Measurements from ENCODE around the gene CDH18. TPM values are rescaled to one million over a fixed set of nuclear protein-coding genes. Genes with fewer than 3 reads are reported as not detected.

Gene CDH18
- total RNA-seq, 1 donor from 2014 or later = 0.49 TPM

- no peak overlapping the region for H3K27ac Mint-ChIP-seq (ENCODE audit: unreplicated experiment)
- no peaks in the 10 kb centered on the region for H3K4me1 Mint-ChIP-seq (ENCODE audit: low read depth, unreplicated experiment)
- no peaks in the 10 kb centered on the region for H3K9me3 Mint-ChIP-seq (ENCODE audit: unreplicated experiment)
- no peak for DNase-seq
- H3K36me3 Mint-ChIP-seq (ENCODE audit: unreplicated experiment) = no peaks in the 10 kb centered on the region
- no peak overlapping the region for H3K4me3 Mint-ChIP-seq (ENCODE audit: unreplicated experiment)
- no peak for TF ChIP-seq CTCF (IDR thresholded peaks at IDR 0.05; ENCODE audit: partially characterized antibody, unreplicated experiment)
- no peaks in the 10 kb centered on the region for H3K27me3 Mint-ChIP-seq (ENCODE audit: unreplicated experiment)
Measured at GRCh38 chr5:19619571-19619970, 368.4 kb downstream of the CDH18 start.

GRCh38 chr5:19616701-19617215 lies 371.2 kb downstream of the CDH18 start:
- Mint-ChIP-seq H3K4me1 (ENCODE audit: low read depth, unreplicated experiment) (no peaks in the 10 kb centered on the region), H3K27ac (ENCODE audit: unreplicated experiment) (no peak overlapping the region), H3K9me3 (ENCODE audit: unreplicated experiment) (no peaks in the 10 kb centered on the region), H3K4me3 (ENCODE audit: unreplicated experiment) (no peak overlapping the region), H3K27me3 (ENCODE audit: unreplicated experiment) (no peaks in the 10 kb centered on the region), H3K36me3 (ENCODE audit: unreplicated experiment) (no peaks in the 10 kb centered on the region)
- TF ChIP-seq CTCF (IDR thresholded peaks at IDR 0.05; ENCODE audit: partially characterized antibody, unreplicated experiment) = no peak
- no peak for DNase-seq

- Mint-ChIP-seq H3K27ac (ENCODE audit: unreplicated experiment) (no peak overlapping the region), H3K9me3 (ENCODE audit: unreplicated experiment) (no peaks in the 10 kb centered on the region), H3K4me3 (ENCODE audit: unreplicated experiment) (no peak overlapping the region), H3K36me3 (ENCODE audit: unreplicated experiment) (no peaks in the 10 kb centered on the region), H3K27me3 (ENCODE audit: unreplicated experiment) (no peaks in the 10 kb centered on the region), H3K4me1 (ENCODE audit: low read depth, unreplicated experiment) (no peaks in the 10 kb centered on the region)
- no peak for TF ChIP-seq CTCF (IDR thresholded peaks at IDR 0.05; ENCODE audit: partially characterized antibody, unreplicated experiment)
- no peak for DNase-seq
Measured at GRCh38 chr5:19615661-19616060, 372.3 kb downstream of the CDH18 start.

GRCh38 chr5:19615071-19615470 lies 372.9 kb downstream of the CDH18 start:
- Mint-ChIP-seq H3K4me3 (ENCODE audit: unreplicated experiment) (no peak overlapping the region), H3K27me3 (ENCODE audit: unreplicated experiment) (no peaks in the 10 kb centered on the region), H3K9me3 (ENCODE audit: unreplicated experiment) (no peaks in the 10 kb centered on the region), H3K36me3 (ENCODE audit: unreplicated experiment) (no peaks in the 10 kb centered on the region), H3K4me1 (ENCODE audit: low read depth, unreplicated experiment) (no peaks in the 10 kb centered on the region), H3K27ac (ENCODE audit: unreplicated experiment) (no peak overlapping the region)
- TF ChIP-seq CTCF (IDR thresholded peaks at IDR 0.05; ENCODE audit: partially characterized antibody, unreplicated experiment) = no peak
- DNase-seq = no peak

- no peaks in the 10 kb centered on the region for H3K27me3 Mint-ChIP-seq (ENCODE audit: unreplicated experiment)
- no peaks in the 10 kb centered on the region for H3K9me3 Mint-ChIP-seq (ENCODE audit: unreplicated experiment)
- no peaks in the 10 kb centered on the region for H3K4me1 Mint-ChIP-seq (ENCODE audit: low read depth, unreplicated experiment)
- no peak overlapping the region for H3K27ac Mint-ChIP-seq (ENCODE audit: unreplicated experiment)
- H3K36me3 Mint-ChIP-seq (ENCODE audit: unreplicated experiment) = no peaks in the 10 kb centered on the region
- no peak for TF ChIP-seq CTCF (IDR thresholded peaks at IDR 0.05; ENCODE audit: partially characterized antibody, unreplicated experiment)
- DNase-seq = no peak
- H3K4me3 Mint-ChIP-seq (ENCODE audit: unreplicated experiment) = no peak overlapping the region
Measured at GRCh38 chr5:19608444-19609002, 379.5 kb downstream of the CDH18 start.
